Measurements from ENCODE around the gene ATP1B2. TPM values are rescaled to one million over a fixed set of nuclear protein-coding genes. Genes with fewer than 3 reads are reported as not detected.

Gene ATP1B2
- total and polyA plus RNA-seq, 9 of the 15 experiments (the other 6 are each of a cell fraction or from before 2014, with no cell fraction given) = 0.23 to 6.0 (median 0.99) TPM

GRCh38 chr17:7685533-7686221 is 35.0 kb downstream of the ATP1B2 start (continued):
- TF ChIP-seq, protein P1, sequence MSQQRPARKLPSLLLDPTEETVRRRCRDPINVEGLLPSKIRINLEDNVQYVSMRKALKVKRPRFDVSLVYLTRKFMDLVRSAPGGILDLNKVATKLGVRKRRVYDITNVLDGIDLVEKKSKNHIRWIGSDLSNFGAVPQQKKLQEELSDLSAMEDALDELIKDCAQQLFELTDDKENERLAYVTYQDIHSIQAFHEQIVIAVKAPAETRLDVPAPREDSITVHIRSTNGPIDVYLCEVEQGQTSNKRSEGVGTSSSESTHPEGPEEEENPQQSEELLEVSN (IDR thresholded peaks at IDR 0.05; ENCODE audit: borderline replicate concordance in 1 of 2, extremely low read depth in 1 of 2, insufficient read depth in 1 of 2, insufficient read length in 1 of 2, low read depth in 1 of 2, low read length in 1 of 2, poor library complexity in 1 of 2, severe bottlenecking in 1 of 2) = peak in 1 of 2 experiments; percentile 52
- TF ChIP-seq XRCC5 (IDR thresholded peaks at IDR 0.05; ENCODE audit: low read depth, low read length) = no peak
- TF ChIP-seq, protein P2, sequence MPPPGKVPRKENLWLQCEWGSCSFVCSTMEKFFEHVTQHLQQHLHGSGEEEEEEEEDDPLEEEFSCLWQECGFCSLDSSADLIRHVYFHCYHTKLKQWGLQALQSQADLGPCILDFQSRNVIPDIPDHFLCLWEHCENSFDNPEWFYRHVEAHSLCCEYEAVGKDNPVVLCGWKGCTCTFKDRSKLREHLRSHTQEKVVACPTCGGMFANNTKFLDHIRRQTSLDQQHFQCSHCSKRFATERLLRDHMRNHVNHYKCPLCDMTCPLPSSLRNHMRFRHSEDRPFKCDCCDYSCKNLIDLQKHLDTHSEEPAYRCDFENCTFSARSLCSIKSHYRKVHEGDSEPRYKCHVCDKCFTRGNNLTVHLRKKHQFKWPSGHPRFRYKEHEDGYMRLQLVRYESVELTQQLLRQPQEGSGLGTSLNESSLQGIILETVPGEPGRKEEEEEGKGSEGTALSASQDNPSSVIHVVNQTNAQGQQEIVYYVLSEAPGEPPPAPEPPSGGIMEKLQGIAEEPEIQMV (tag; conservative IDR thresholded peaks at IDR 0.05; ENCODE audit: low read depth) = peak; percentile 100
- no peak for TF ChIP-seq ZBTB1 (CRISPR knock-in tag; IDR thresholded peaks at IDR 0.05; ENCODE audit: borderline replicate concordance, low read depth)
- TF ChIP-seq BRCA1 (IDR thresholded peaks at IDR 0.05) = no peak
- no peak for TF ChIP-seq BRCA1 (CRISPR knock-in tag; IDR thresholded peaks at IDR 0.05)
- no peak for TF ChIP-seq GABPB2 (CRISPR knock-in tag; conservative IDR thresholded peaks at IDR 0.05)
- TF ChIP-seq ZNF174 (CRISPR knock-in tag; IDR thresholded peaks at IDR 0.05) = no peak
- no peak for TF ChIP-seq CCAR2 (IDR thresholded peaks at IDR 0.05; ENCODE audit: low read depth, low read length)
- peak; percentile 95 for TF ChIP-seq FOXP1 (CRISPR knock-in tag; IDR thresholded peaks at IDR 0.05)
- no peak for TF ChIP-seq MTA2 (IDR thresholded peaks at IDR 0.05; ENCODE audit: low read depth)
- TF ChIP-seq, protein P3, sequence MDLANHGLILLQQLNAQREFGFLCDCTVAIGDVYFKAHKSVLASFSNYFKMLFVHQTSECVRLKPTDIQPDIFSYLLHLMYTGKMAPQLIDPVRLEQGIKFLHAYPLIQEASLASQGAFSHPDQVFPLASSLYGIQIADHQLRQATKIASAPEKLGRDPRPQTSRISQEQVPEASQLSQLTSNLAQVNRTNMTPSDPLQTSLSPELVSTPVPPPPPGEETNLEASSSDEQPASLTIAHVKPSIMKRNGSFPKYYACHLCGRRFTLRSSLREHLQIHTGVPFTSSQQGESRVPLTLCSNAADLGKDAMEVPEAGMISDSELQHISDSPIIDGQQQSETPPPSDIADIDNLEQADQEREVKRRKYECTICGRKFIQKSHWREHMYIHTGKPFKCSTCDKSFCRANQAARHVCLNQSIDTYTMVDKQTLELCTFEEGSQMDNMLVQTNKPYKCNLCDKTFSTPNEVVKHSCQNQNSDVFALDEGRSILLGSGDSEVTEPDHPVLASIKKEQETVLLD (IDR thresholded peaks at IDR 0.05) = no peak
- no peak for TF ChIP-seq BMI1 (IDR thresholded peaks at IDR 0.05; ENCODE audit: low read length)
- TF ChIP-seq RERE (CRISPR knock-in tag; IDR thresholded peaks at IDR 0.05; ENCODE audit: borderline replicate concordance) = no peak
- TF ChIP-seq ZZZ3 (IDR thresholded peaks at IDR 0.05) = no peak
- no peak for TF ChIP-seq ZSCAN32 (CRISPR knock-in tag; IDR thresholded peaks at IDR 0.05)
- no peak for TF ChIP-seq TAF9B (IDR thresholded peaks at IDR 0.05; ENCODE audit: partially characterized antibody)
- no peak for TF ChIP-seq GTF2F1 (IDR thresholded peaks at IDR 0.05; ENCODE audit: low read depth, low read length)
- TF ChIP-seq GABPA (tag; conservative IDR thresholded peaks at IDR 0.05; ENCODE audit: low read depth) = peak; percentile 90
- TF ChIP-seq ZNF146 (CRISPR knock-in tag; IDR thresholded peaks at IDR 0.05; ENCODE audit: unreplicated experiment) = no peak
